Heart right ventricle (tissue), 16 donors: ENCODE results near the gene PDZK1IP1. TPM values are rescaled to one million over a fixed set of nuclear protein-coding genes. Genes with fewer than 3 reads are reported as not detected.

Source experiments
- ATAC-seq, 8 donors: fragments of 200-7000 bp; cut with Tn5 transposase; one replicate each; pipeline ENCODE4 v1.9.1; 2020; ENCODE audit warnings: mild to moderate bottlenecking in 8 of 8, moderate library complexity in 8 of 8, moderate number of reproducible peaks in 1 of 8
- DNase-seq, 2 donors: peaks; one replicate each; pipeline ENCODE4 v3.0.0-alpha.2; 2020
- H3K27ac ChIP-seq, 10 donors: fragments of 200-600 bp; sonication (generic) in 2 of 10; one replicate each; pipeline versions ENCODE4 v1.5.0 to v1.8.0; 2020 to 2022; ENCODE audit warnings: mild to moderate bottlenecking in 3 of 10
- H3K27me3 ChIP-seq, 7 donors: fragments of 200-600 bp; one replicate each; pipeline ENCODE4 v1.8.0; 2021 to 2022; ENCODE audit warnings: mild to moderate bottlenecking in 2 of 7
- H3K36me3 ChIP-seq, 9 donors: fragments of 200-600 bp; sonication (generic) in 1 of 9; one replicate each; pipeline versions ENCODE4 v1.5.0 to v1.8.0; 2020 to 2022; ENCODE audit warnings: mild to moderate bottlenecking in 2 of 9
- H3K4me1 ChIP-seq, 9 donors: fragments of 200-600 bp; sonication (generic) in 1 of 9; one replicate each; pipeline versions ENCODE4 v1.5.0 to v1.8.0; 2020 to 2022; ENCODE audit warnings: mild to moderate bottlenecking in 4 of 9
- H3K4me3 ChIP-seq, 10 donors: fragments of 200-600 bp; sonication (generic) in 2 of 10; one replicate each; pipeline versions ENCODE4 v1.5.0 to v1.8.0; 2020 to 2022; ENCODE audit warnings: mild to moderate bottlenecking in 7 of 10, moderate library complexity in 2 of 10
- H3K9me3 ChIP-seq, 11 donors: fragments of 200-600 bp in 10 of 11; sonication (generic) in 2 of 11; one replicate each; pipeline versions ENCODE4 v1.5.0 to v1.8.0; 2013 to 2022; ENCODE audit warnings: mild to moderate bottlenecking in 2 of 11, control low read depth in 1 of 11, moderate library complexity in 1 of 11
- WGBS, 2 donors: extraction: QIAGEN DNeasy Blood & Tissue Kit; methylation state at CpG; one replicate each; pipeline ENCODE4 v1.1.7; 2013; ENCODE audit warnings: inconsistent platforms in 1 of 2; 5-methylcytosine and 5-hydroxymethylcytosine counted together
- intact Hi-C, 10 donors: fragments of 100-400 bp; cut with DNase I; formaldehyde crosslinking; loops; one replicate each; pipeline versions ENCODE4 v1.11.1 to v1.14.2; 2022
- polyA plus RNA-seq, 2 donors: library from polyadenylated mRNA; stranded (reverse); fragments of 200-250 nt; gene quantifications; one replicate each; pipeline ENCODE4 v1.2.3, GENCODE V29; 2013
- total RNA-seq, 10 donors: library from RNA; stranded (reverse); fragmentation: NEBNext Ultra II Directional in 3 of 10; extraction: Animal tissue kit (Norgen Biotek cat#: 25700) in 3 of 10; gene quantifications; one replicate each; pipeline versions ENCODE4 v1.2.1 to v1.2.4, GENCODE V29; 2021 to 2023
- TF ChIP-seq, protein P1 (sequence below), 9 donors: fragments of 200-600 bp; sonication (generic) in 2 of 9; IDR thresholded peaks; one replicate each; pipeline versions ENCODE4 v1.5.0 to v1.8.0; 2021 to 2022; ENCODE audit warnings: antibody characterized with exemption in 9 of 9, mild to moderate bottlenecking in 5 of 9, moderate library complexity in 1 of 9
- donor health status: Arrhythmogenic right ventricular cardiomyopathy.
- donor health status: ischemic (EF 13 %, LVEDD 7.1; RV severe dilation, severe dysfunction).
- donor health status: healthy with polysubstance abuse.
- donor health status: DM: no; HTN: yes; CAD: no.
- donor health status: DM: no; HTN: no; CAD: no.
- donor health status: ischemic (EF 25% LVEDD 6.9; RV normal size, moderate dysfunction).
- donor health status: ischemic (EF 25% LVEDD 5.7; RV mildly dilated, moderate dysfunction).
- donor health status: healthy.
- donor health status: DM: yes; HTN: yes; CAD: no.
- donor health status: Ischemic cardiomyopathy.
- donor health status: ischemic (EF 35%, LVEDD 5.7; RV mildly dilated, moderate dysfunction).
- donor health status: nonischemic (EF 11% LVEDD 7.7; RV severe dilation, severe dysfunction).
- donor health status: DM: yes; HTN: yes; CAD: no.
- donor health status: PGD.
- donor health status: ischemic (EF 29% LVEDD 5.4; RV normal size, mild dysfunction).
- donor health status: nonischemic (EF 23%, LVEDD 6.1; RV moderate dilation, normal function).

Gene PDZK1IP1
- total and polyA plus RNA-seq, 12 donors = 0.23 to 0.78 (median 0.48) TPM; not detected in 8

DNA sequence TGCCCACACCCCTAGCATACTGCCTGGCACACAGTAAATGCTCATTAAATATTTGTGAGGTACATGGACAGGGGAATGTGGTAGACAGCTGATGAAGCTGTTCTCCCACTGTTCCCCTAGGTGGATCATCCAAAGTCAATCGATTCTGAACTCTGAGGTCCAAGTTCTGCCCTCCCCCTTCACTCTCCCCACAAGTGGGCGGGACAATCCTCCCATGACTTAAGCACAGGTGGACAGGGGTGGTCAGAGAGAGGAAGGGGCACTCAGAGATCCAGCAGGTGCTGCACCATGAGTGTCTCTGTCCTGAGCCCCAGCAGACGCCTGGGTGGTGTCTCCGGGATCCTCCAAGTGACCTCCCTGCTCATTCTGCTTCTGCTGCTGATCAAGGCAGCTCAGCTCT lies 52.6 kb downstream of the PDZK1IP1 start, which contains the start of gene CYP4A22:
TSS of gene CYP4A22 (plus strand) at position 244 of the 400 bp plus-strand sequence. CDS start at position 289, 45 bp downstream.
- no peak within 1 kb of the TSS for H3K4me3 ChIP-seq
- no peaks in the 10 kb centered on the region for H3K36me3 ChIP-seq
- no peaks in the 10 kb centered on the region for H3K4me1 ChIP-seq
- ATAC-seq (no peak), DNase-seq (no peak)
- H3K27me3 ChIP-seq = peaks cover 0 to 6% (median 0%) of the 10 kb centered on the region in 7 donors
- TF ChIP-seq, protein P1, sequence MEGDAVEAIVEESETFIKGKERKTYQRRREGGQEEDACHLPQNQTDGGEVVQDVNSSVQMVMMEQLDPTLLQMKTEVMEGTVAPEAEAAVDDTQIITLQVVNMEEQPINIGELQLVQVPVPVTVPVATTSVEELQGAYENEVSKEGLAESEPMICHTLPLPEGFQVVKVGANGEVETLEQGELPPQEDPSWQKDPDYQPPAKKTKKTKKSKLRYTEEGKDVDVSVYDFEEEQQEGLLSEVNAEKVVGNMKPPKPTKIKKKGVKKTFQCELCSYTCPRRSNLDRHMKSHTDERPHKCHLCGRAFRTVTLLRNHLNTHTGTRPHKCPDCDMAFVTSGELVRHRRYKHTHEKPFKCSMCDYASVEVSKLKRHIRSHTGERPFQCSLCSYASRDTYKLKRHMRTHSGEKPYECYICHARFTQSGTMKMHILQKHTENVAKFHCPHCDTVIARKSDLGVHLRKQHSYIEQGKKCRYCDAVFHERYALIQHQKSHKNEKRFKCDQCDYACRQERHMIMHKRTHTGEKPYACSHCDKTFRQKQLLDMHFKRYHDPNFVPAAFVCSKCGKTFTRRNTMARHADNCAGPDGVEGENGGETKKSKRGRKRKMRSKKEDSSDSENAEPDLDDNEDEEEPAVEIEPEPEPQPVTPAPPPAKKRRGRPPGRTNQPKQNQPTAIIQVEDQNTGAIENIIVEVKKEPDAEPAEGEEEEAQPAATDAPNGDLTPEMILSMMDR (IDR thresholded peaks at IDR 0.05) = no peak
- WGBS, 2 donors = 76 to 79% methylated on average over 4 of the region's 4 CpGs
- intact Hi-C loops = no loop called here
- H3K27ac ChIP-seq = no peak within 1 kb of the TSS
- peaks cover 0 to 8% (median 0%) of the 10 kb centered on the region in 11 donors for H3K9me3 ChIP-seq

Other genes with a start within 250 kb of the PDZK1IP1 start
- gene CYP4A11, start 248.6 kb downstream of the PDZK1IP1 start, total RNA-seq = under 1 TPM in 1 of 10 donors, not detected in 9; 0.25 TPM
- under 1 TPM; 0.01 to 0.15 TPM for gene CYP4A11, start 248.6 kb downstream of the PDZK1IP1 start, polyA plus RNA-seq
- gene CYP4X1, start 166.4 kb downstream of the PDZK1IP1 start, total RNA-seq = 1 to 10 TPM in 6 of 10 donors, under 1 TPM in 4; 0.28 to 2.2 (median 1.1) TPM
- 1 to 10 TPM; 2.1 to 4.1 TPM for gene CYP4X1, start 166.4 kb downstream of the PDZK1IP1 start, polyA plus RNA-seq
- gene CYP4Z1, start 122.8 kb downstream of the PDZK1IP1 start, total RNA-seq = under 1 TPM in 6 of 10 donors, not detected in 4; 0.12 to 0.70 (median 0.43) TPM
- 1 to 10 TPM in 1 of 2 donors, under 1 TPM in 1; 0.09 to 2.9 TPM for gene CYP4Z1, start 122.8 kb downstream of the PDZK1IP1 start, polyA plus RNA-seq
- not detected for gene CYP4A22, start 52.6 kb downstream of the PDZK1IP1 start, total RNA-seq
- not detected for gene CYP4A22, start 52.6 kb downstream of the PDZK1IP1 start, polyA plus RNA-seq
- gene TAL1, start 42.2 kb upstream of the PDZK1IP1 start, total RNA-seq = 1 to 10 TPM; 1.8 to 5.0 (median 4.0) TPM
- gene TAL1, start 42.2 kb upstream of the PDZK1IP1 start, polyA plus RNA-seq = 1 to 10 TPM; 2.4 to 7.4 TPM
- 1 to 10 TPM in 3 of 10 donors, under 1 TPM in 7; 0.44 to 2.1 (median 0.71) TPM for gene STIL, start 124.1 kb upstream of the PDZK1IP1 start, total RNA-seq
- gene STIL, start 124.1 kb upstream of the PDZK1IP1 start, polyA plus RNA-seq = under 1 TPM; 0.22 to 0.37 TPM
- 10 to 100 TPM; 63.4 to 81.5 (median 75.6) TPM for gene CMPK1, start 143.8 kb upstream of the PDZK1IP1 start, total RNA-seq
- 10 to 100 TPM; 41.4 to 41.7 TPM for gene CMPK1, start 143.8 kb upstream of the PDZK1IP1 start, polyA plus RNA-seq
- not detected for gene FOXE3, start 226.2 kb upstream of the PDZK1IP1 start, total RNA-seq
- gene FOXE3, start 226.2 kb upstream of the PDZK1IP1 start, polyA plus RNA-seq = under 1 TPM in 1 of 2 donors, not detected in 1; 0.03 TPM
- gene FOXD2, start 248.0 kb upstream of the PDZK1IP1 start, total RNA-seq = under 1 TPM in 4 of 10 donors, not detected in 6; 0.05 to 0.14 (median 0.07) TPM
- under 1 TPM in 1 of 2 donors, not detected in 1; 0.01 TPM for gene FOXD2, start 248.0 kb upstream of the PDZK1IP1 start, polyA plus RNA-seq